Endothelial cell (in vitro differentiated cells): ENCODE results near the gene CARD11. TPM values are rescaled to one million over a fixed set of nuclear protein-coding genes. Genes with fewer than 3 reads are reported as not detected.

ENCODE experiments used
- DNase-seq: peaks from one replicate; pipeline ENCODE4 v3.0.0; 2021; ENCODE audit warnings: low spot score
- H3K27ac Mint-ChIP-seq: one replicate; pipeline ENCODE4 v1.8.0; 2021; ENCODE audit warnings: mixed read lengths, inconsistent platforms; ENCODE audit not compliant: unreplicated experiment
- H3K27me3 Mint-ChIP-seq: one replicate; pipeline ENCODE4 v1.8.0; 2021; ENCODE audit warnings: mild to moderate bottlenecking, moderate library complexity, mixed read lengths, inconsistent platforms; ENCODE audit not compliant: unreplicated experiment
- H3K36me3 Mint-ChIP-seq: one replicate; pipeline ENCODE4 v1.8.0; 2021; ENCODE audit warnings: mild to moderate bottlenecking, low read depth, mixed read lengths, inconsistent platforms; ENCODE audit not compliant: unreplicated experiment
- H3K4me1 Mint-ChIP-seq: one replicate; pipeline ENCODE4 v1.8.0; 2021; ENCODE audit warnings: mild to moderate bottlenecking, mixed read lengths, inconsistent platforms; ENCODE audit not compliant: unreplicated experiment
- H3K4me3 Mint-ChIP-seq: one replicate; pipeline ENCODE4 v1.8.0; 2021; ENCODE audit warnings: mild to moderate bottlenecking, mixed read lengths, inconsistent platforms; ENCODE audit not compliant: unreplicated experiment
- H3K9me3 Mint-ChIP-seq: one replicate; pipeline ENCODE4 v1.8.0; 2021; ENCODE audit warnings: mixed read lengths, inconsistent platforms; ENCODE audit not compliant: unreplicated experiment
- CTCF ChIP-seq: fragments of 200-600 bp; sonication (generic); IDR thresholded peaks from one replicate; pipeline ENCODE4 v1.5.0; 2021; ENCODE audit warnings: antibody characterized with exemption; ENCODE audit not compliant: unreplicated experiment
- total RNA-seq: library from RNA; stranded (reverse); fragmentation: NEBNext Ultra II Directional; extraction: Animal tissue kit (Norgen Biotek cat#: 25700); gene quantifications from one replicate; pipeline ENCODE4 v1.2.1, GENCODE V29; 2021; ENCODE audit not compliant: unreplicated experiment

CARD11 gene
- total RNA-seq, 1 donor from 2014 or later, result 3.9 TPM

GRCh38 chr7:2936301-2936700, 107.4 kb downstream of the CARD11 start:
- Mint-ChIP-seq H3K9me3 (no peaks in the 10 kb centered on the region), H3K4me1 (no peaks in the 10 kb centered on the region), H3K4me3 (no peak overlapping the region), H3K27me3 (peaks cover 5% of the 10 kb centered on the region), H3K27ac (no peak overlapping the region), H3K36me3 (peaks cover 5% of the 10 kb centered on the region)
- TF ChIP-seq CTCF, result no peak
- DNase-seq, result no peak

GRCh38 chr7:2934984-2935740, 108.5 kb downstream of the CARD11 start:
- Mint-ChIP-seq H3K27me3 (peaks cover 5% of the 10 kb centered on the region), H3K4me1 (no peaks in the 10 kb centered on the region), H3K9me3 (no peaks in the 10 kb centered on the region), H3K4me3 (no peak overlapping the region), H3K27ac (no peak overlapping the region), H3K36me3 (peaks cover 5% of the 10 kb centered on the region)
- TF ChIP-seq CTCF, result no peak
- DNase-seq, result no peak

- Mint-ChIP-seq H3K9me3 (no peaks in the 10 kb centered on the region), H3K4me1 (no peaks in the 10 kb centered on the region), H3K4me3 (no peak overlapping the region), H3K27ac (no peak overlapping the region), H3K36me3 (peaks cover 5% of the 10 kb centered on the region), H3K27me3 (peaks cover 5% of the 10 kb centered on the region)
- DNase-seq, result no peak
- TF ChIP-seq CTCF, result no peak
These were observed 109.4 kb downstream of the CARD11 start for GRCh38 chr7:2934211-2934731.

GRCh38 chr7:2932402-2933251, 111.0 kb downstream of the CARD11 start:
- Mint-ChIP-seq H3K27me3 (peaks cover 6% of the 10 kb centered on the region), H3K36me3 (peaks cover 5% of the 10 kb centered on the region), H3K4me1 (no peaks in the 10 kb centered on the region), H3K9me3 (no peaks in the 10 kb centered on the region), H3K27ac (no peak overlapping the region), H3K4me3 (no peak overlapping the region)
- DNase-seq, result no peak
- TF ChIP-seq CTCF, result no peak
